NCI-H446 (cell line): ENCODE measurements around the gene RUNDC1.
"Not testable (repeated sequence)": the region's sequence is repeated elsewhere in the genome, so short reads cannot be mapped to it uniquely, and the experiment has no call there.

Experiments used
- DNase-seq, 2 experiments: peaks; one replicate each; lab custom pipeline; 2025; lab: John Stamatoyannopoulos, UW

RUNDC1 gene

DNA sequence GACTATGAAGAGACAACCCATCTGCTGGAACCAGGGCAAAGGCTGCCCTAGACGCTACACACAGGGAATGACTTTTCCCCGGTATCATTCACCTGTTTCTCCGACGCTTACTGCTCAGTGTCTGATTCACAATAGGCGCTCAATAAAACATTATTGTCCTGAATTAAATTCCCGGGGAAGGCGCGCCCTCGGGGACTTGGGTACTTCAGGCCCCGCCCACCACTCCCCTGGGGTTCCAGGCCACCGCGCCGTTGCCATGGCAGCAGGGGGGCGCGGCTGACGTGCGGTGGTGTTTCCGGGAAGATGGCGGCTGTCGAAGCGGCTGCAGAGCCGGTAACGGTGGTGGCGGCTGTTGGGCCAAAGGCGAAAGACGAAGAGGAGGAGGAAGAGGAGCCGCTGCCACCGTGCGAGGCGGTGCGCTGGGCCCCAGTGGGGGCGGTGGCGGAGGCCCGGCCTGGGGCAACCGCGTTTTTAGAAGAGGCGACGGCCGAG, at the start of gene RUNDC1:
Gene RUNDC1, plus strand, starts transcription at position 292 of the 492 bp plus-strand sequence. Its CDS starts 12 bp downstream, at position 304.
- DNase-seq = peak; percentile 71 to 86

DNA sequence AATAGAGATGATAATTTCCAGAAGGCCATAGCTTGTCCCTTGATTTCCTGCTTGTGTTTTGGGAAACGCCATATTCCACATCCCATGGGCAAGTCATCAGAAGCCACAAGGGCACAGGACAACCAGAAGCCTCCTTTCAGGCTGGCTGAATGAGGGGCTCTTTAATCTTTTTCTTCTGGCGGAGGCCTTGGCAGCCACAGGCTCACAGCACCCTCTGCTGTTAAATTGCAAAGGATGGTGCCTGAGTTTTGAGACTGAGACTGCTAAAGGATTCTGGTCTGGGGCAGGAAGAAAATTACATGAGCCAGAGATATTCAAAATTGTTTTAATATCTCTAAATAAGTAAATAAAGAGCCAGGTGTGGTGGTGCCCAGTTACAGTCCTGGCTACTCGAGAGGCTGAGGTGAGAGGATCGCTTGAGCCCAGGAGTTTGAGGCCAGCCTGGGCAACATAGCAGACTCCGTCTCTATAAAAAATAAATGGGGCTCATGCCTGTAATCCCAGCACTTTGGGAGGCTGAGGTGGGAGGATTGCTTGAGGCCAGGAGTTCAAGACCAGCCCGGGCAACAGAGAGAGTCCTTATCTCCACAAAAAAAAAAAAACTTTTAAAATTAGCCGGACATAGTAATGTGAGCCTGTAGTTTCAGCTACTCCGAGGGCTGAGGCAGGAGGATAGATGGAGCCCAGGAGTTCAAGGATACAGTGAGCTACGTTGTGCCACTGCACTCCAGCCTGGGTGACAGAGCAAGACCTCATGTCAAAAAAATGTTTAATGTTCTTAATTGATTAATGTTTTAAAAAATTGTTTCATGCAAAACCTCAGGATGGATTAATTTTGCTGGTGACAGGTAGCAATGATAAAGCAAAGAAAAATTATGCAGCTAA, 42.4 kb upstream of the RUNDC1 start:
- DNase-seq = peak; percentile 27 to 65

DNA sequence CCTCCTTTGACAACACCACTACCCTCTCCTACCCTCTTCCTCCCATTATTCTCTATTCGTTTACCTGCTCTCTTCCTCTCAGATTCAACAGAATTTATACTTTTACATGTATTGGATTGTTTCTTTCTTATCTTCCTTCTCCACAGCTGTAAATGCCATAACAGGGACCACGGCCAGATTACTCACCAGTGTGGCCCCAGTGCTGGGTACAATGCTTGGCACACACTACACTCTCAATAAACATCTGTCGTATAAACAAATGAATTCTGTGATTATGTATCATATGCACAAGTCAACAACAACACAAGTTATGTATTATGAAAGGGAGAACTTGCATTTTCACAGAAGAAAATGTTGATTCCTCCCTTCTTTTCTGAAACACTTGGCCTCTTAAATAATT, 36.2 kb upstream of the RUNDC1 start:
- DNase-seq = no peak

DNA sequence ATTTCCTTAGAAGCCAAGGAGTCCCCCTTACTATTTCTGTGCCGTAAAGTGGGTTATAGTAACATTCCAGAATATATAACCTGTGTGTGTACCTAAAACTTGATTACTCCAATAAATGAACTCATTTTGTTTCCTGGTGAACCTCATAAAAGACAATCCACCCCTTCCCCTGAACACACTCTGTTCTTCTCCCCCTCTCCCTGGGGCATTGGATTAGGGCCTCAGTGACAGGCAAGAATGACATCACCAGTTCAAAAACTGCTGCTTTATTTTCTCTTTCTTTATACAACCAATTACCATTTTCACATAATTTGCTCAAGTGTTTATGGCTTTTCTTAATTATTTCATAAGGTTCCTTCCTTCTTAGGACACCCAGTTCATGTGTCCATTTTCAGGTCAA, 33.6 kb upstream of the RUNDC1 start:
- no peak for DNase-seq

DNA sequence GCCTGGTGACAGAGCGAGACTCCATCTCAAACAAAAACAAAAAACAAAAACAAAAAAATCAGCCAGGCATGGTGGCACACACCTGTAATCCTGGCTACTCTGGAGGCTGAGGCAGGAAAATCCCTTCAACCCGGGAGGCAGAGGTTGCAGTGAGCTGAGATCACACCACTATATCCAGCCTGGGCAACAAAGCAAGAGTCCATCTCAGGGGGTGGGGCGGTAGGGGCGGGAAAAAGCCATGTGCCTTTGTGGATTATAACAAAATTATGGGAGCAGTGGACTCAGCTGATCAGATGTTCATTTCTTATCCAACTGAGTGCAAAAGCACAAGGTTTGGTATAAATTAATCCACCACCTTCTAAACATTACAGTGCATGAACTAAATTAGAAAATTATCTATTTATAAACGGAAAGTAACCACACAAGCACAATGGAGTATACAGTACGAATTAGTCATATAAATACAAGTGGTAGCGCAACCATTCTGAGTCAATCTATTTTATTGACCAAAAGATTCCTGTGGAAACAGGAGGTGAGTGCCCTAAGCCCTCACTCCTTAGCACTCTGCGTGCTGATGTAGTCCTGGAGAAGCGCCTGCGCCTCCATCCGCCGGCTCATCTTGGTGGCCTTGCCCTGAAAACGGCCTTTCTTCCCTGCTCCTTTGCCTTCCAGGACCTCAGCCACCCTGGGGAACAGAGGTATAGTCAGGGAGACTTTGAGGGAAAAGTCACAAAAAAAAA, 30.2 kb upstream of the RUNDC1 start:
- DNase-seq = no peak

DNA sequence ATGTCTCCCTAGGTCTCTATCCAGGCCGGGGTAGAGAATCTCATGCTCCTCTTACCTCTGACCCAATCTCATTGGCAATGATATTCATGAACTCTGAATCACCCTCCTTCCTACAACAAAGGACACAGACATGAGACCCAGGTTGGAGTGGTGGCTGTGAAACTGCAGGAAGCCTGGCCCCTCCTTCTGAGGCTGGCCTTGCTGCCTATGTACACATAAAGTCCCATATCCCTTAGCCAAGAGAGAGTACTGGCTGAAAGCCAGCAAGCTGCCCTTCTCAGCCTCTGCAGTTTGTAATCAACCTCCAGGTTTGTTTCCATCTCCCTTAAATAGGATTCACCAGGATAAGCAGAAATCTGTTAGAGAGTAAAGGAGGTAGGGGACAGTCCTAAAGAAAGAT, 26.7 kb upstream of the RUNDC1 start:
- DNase-seq = no peak

DNA sequence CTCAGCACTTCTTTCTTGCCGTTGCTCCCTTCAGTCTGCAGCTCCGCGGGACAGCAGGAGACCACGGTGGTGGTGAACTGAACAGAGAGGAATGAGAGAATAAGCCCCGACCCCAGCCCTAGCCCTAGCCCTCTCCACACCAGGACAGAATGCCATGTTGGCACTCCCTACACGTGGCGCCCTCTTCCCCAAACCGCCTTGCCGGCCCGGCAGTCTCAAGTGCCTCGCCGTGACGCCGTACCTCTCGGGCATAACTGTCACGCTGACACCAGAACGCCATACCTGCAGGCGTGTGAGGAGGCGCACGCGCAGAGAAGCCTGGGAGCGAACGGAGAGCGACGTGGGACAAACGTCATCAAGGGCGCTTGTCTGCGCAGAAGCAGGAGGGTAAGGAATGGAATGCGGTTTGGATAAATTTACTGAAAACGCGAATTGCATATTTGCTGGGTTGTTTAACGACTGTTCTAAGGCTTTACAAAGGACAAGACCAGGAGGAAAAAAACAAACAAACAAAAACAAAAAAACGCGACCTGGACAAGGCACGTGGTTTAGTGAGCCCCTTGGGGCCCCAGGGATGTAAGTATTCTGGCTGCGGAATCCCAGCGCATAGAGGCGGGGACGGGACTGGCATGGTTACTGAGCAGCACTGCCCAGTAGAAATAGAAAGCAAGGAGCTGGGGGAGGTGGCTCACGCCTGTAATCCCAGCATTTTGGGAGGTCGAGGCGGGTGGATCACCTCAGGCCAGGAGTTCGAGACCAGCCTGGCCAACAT, 16.0 kb upstream of the RUNDC1 start, which contains the start of gene AARSD1:
Gene AARSD1, minus strand, starts transcription at position 294 of the 772 bp plus-strand sequence. Its CDS starts 14 bp downstream, at position 280.
- DNase-seq = peak; percentile 78 to 90

DNA sequence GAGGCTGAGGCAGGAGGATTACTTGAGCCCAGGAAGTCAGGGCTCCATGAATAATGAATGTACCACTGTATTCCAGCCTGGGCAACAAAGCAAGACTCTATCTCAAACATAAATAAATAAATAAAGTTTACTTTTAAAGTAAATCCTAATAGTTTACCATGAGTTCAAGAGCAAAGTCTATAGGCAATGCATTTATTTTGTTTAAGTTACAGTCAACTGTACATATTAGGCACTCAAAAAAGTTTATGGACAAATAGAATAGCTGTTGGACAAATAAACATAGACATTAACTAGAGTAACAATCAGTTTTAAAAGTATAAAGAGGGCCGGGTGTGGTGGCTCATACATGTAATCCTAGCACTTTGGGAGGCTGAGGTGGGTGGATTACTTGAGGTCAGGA, 12.4 kb upstream of the RUNDC1 start:
- no peak for DNase-seq

DNA sequence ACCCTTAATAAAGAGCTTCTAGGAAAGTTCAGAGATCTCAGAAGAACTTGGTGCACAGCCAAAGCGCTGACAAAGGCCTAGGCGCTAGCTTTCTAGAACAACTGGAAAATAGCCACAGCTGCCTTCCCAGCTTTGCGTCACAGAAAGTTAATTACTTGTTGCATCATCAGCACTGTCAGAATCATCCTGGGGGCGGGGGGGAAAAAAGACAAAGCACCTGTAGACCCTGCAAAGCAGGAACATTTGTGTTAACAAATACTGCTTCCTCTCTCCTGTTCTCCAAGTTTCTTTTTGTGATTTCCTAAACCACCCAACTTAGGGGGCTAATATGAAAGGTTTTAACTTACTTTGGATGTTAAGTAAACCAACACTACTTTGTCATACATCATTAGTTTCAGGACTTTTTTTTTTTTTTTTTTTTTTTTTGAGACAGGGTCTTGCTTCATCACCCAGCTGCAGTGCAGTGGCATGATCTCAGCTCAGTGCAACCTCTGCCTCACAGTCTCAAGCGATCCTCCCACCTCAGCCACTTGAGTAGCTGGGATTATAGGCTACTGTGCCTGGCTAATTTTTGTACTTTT, 11.3 kb upstream of the RUNDC1 start:
- DNase-seq = no peak

DNA sequence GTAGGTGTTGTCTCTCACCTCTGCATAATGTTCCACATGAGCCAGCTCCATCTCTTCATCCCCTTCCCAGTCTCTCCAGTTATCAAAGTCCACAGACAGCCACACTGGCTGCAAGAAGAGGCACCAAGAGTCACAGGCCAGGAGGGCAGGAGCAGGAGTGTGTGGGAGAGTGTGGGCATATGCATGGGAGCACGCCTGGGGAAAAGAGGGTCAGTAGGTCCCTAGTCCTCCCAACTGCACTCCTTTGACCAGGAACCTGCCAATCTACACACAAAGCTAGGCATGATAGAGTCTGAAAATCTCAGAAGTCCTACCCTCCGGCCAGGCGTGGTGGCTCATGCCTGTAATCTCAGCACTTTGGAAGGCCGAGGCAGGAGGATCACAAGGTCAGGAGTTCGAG, 8.8 kb upstream of the RUNDC1 start:
- DNase-seq = no peak

DNA sequence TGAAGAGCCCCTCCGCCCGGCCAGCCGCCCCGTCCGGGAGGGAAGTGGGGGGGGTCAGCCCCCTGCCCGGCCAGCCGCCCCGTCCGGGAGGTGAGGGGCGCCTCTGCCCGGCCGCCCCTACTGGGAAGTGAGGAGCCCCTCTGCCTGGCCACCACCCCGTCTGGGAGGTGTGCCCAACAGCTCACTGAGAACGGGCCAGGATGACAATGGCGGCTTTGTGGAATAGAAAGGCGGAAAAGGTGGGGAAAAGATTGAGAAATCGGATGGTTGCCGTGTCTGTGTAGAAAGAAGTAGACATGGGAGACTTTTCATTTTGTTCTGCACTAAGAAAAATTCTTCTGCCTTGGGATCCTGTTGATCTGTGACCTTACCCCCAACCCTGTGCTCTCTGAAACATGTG, 7.0 kb upstream of the RUNDC1 start:
- DNase-seq = not testable (repeated sequence)

DNA sequence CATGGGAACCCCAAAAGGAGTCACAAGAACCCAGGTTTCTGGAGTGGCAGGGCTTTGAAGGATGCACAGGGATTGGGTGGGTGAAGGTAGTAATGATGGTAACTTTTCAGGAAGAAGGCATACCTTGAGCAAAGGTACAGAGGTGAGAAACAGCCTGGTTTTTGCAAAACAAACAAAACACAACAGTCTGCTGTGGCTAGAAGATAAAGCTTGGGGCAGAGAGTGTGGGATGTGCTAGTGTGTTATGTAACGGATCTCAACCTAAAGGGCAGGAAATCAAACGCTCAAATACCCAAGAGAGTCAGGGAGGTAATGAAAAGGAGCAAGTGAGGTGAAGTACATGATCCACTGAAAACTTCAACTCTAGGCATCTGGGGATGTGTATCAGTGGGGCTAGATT, 5.1 kb upstream of the RUNDC1 start:
- DNase-seq = no peak

DNA sequence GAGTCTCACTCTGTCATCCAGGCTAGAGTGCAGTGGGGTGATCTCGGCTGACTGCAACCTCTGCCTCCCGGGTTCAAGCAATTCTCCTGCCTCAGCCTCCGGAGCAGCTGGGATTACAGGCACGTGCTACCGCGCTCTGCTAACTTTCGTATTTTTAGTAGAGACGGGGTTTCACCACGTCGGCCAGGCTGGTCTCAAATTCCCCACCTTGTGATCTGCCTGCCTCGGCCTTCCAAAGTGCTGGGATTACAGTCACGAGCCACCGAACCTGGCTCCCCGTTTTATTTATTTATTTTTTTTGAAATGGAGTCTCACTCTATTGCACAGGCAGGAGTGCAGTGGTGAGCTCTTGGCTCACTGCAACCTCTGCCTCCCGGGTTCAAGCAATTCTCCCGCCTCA, 4.7 kb upstream of the RUNDC1 start:
- DNase-seq = not testable (repeated sequence)

DNA sequence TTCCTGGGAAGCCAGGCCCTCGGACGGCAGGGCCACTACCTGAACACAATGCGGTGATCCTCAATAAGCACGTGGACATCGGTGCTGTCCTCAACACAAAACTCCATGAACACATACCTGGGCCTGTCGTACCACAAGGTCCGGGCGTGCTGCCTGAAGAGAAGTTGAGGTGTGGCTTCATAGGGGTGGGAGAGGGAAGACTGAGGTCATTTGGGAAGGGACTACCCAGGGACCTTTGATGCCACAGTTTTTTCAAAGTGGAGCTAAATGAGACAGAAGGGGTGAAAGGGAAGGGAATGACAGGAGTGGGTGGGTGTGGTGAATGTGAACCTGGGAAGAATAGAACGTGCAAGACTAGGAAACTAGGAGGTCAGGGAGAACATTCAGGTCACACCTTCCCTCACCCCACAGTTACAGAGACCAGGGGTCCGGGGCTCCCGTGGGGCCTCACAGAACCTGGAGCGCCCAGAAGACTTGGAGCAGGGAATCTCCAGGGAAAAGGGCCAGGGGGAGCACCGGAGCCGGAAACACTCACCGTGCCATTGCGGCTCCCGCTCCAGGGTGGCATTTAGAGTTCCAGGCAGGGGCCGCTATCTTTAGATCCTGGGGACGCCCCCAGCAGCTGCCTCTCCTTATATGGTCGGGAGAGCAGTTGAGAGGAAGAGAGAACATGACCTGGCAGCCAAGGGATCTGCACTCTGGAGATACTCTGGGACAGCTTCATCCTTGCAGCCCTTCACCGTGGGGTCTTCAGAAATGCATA, 673 bp upstream of the RUNDC1 start, which contains the start of gene PTGES3L:
Gene PTGES3L, minus strand, starts transcription at position 570 of the 763 bp plus-strand sequence. Its CDS starts 27 bp downstream, at position 543.
- DNase-seq = peak in 1 of 2 experiments; percentile 35

DNA sequence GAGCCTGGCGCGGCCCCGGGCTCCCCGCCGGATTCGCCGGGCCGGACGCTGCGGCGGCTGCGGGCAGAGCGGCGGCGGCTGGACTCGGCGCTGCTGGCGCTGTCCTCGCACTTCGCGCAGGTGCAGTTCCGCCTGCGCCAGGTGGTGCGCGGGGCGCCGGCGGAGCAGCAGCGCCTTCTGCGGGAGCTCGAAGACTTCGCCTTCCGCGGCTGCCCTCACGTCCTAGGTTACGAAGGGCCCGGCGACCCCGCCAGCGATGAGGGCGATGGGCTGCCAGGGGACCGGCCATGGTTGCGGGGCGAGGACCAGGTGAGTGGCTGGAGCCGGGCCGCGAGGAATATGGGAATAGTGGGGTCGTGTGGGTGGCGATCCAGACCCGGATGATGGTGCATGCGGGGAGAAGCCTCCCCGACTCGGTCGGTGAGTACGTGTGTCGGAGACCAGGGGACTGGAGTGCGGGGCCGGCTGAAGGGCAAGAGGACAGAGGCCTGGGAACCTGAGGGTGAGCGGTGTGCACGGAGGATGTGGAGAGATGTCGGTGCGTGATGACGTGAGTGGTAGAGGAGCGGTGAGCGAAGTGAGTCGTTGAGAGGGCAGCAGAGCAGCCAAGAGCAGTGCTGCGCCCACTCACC, 517 bp downstream of the RUNDC1 start:
- DNase-seq = no peak

DNA sequence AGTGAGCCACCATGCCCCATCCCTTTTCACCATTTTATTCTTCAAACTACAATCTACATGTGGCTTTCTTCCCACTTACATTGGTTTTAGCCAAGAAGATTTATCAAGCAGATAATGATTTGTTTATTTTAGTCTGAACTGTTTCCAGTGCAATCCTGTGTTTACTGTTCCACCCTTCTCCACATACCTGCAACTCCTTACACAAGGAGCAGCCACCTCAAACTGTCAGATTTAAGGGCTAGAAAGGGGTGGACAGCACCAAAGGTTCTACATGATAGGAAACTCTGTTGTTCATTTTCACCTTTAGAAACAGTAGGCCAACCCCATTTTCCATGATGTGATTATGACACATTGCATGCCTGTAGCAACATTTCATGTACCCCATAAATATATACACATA, 1.9 kb downstream of the RUNDC1 start:
- DNase-seq = no peak

DNA sequence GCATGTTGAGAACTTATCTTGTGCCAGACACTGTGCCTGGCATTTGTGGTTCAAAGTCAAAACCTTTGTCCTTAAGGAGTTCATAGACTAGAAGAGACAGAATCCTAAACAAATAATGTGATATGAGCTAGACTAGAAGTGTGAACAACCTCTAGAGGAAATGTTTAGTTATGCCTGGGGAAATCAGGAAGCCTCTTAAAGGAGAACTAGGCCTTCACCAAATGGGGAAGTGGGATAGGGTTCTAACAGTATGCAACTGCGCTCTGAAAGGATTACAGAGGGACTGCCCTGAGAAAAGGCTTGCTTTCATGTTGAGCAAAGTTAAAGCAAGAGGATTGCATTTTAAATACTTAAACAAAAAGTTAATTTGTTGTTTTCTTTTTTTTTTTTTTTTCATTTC, 4.9 kb downstream of the RUNDC1 start:
- DNase-seq = no peak

DNA sequence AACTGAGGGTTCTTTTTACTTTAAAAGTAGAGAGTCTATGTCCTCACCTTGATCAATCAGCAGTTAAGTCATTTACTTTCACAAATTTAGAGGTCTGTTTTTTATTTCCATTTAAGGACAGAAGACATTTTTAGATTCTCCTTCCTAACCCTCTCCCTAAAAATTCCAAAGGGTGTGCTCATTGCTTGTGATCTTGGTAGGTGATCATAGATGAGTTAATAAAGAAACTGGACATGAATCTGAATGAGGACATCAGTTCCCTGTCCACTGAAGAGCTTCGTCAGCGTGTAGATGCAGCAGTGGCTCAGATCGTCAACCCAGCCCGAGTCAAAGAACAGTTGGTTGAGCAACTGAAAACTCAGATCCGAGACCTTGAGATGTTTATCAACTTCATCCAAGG, 8.8 kb downstream of the RUNDC1 start:
- DNase-seq = no peak

DNA sequence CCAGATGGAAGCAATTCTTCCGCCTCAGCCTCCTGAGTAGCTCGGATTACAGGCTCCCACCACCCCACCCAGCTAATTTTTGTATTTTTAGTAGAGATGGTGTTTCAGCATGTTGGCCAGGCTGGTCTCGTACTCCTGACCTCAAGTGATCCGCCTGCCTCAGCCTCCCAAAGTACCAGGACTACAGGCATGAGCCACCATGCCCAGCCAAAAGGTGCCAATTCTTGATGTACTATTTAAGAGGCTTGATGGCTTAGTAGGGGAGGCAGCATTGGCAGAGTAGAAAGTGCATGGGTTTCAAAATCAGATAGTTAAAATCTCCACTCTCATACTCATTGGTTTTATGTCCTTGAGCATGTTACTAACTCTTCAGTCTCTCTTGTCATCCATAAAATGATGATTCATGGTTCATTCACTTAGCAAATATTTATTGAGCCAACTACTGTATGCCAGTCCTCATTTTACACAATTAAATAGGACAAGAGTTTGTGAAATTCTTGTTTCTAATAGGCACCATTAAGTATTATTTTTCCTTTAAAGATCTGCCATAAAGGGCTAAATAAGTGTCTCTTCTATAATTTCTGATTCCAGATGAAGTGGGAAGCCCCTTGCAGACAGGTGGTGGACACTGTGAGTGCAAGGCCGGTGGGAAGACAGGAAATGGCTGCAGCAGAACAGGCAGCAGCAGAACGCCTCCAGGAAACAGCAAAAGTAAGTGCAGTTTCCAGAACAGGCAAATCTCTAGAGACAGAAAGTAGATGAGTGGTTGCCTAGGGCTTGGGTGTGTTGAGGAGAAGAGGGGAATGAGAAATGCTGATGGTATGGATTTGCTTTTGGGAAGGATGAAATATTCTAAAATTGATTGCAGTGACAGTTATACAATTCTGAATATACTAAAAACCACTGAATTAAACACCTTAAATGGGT, 9.6 kb downstream of the RUNDC1 start:
- no peak for DNase-seq
